ENCODE results near the gene GMPR.

DNA sequence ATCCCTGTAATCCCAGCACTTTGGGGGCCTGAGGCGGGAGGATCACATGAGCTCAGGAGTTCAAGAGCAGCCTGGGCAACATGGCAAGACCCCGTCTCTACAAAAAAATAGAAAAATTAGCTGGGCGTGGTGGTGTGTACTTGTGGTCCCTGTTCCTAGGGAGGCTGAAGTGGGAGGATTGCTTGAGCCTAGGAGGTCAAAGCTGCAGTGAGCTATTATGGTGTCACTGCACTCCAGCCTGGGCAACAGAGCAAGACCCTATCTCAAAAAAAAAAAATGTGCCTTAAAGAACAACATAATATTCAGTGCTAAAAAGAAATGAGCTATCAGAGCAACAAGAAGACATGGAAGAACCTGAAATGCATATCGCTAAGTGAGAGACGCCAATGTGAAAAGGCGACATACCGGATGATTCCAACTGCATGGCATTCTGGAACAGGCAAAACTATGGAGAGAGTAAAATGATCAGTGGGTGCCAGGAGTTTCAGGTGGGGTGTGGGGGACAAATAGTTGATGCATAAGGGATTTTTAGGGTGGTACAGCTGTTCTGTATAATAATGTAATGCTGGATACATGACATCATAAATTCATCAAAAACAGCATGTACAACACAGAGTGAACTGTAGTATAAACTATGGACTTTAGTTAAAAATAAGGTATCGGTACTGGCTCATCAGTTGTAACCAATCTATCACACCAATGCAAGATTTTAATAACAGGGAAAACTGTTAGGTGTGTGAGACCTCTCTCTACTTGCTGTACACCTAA, 80.8 kb downstream of the GMPR start:
- TF ChIP-seq, protein P1, sequence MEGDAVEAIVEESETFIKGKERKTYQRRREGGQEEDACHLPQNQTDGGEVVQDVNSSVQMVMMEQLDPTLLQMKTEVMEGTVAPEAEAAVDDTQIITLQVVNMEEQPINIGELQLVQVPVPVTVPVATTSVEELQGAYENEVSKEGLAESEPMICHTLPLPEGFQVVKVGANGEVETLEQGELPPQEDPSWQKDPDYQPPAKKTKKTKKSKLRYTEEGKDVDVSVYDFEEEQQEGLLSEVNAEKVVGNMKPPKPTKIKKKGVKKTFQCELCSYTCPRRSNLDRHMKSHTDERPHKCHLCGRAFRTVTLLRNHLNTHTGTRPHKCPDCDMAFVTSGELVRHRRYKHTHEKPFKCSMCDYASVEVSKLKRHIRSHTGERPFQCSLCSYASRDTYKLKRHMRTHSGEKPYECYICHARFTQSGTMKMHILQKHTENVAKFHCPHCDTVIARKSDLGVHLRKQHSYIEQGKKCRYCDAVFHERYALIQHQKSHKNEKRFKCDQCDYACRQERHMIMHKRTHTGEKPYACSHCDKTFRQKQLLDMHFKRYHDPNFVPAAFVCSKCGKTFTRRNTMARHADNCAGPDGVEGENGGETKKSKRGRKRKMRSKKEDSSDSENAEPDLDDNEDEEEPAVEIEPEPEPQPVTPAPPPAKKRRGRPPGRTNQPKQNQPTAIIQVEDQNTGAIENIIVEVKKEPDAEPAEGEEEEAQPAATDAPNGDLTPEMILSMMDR (IDR thresholded peaks at IDR 0.05; ENCODE audit: extremely low read depth in 1 of 2, insufficient read depth in 1 of 2, low read depth in 1 of 2, low read length in 2 of 2): no peak
- TF ChIP-seq GATA2 (IDR thresholded peaks at IDR 0.05; ENCODE audit: insufficient read depth, insufficient read length, low read depth, low read length) (no peak), POLR2AphosphoS5 (IDR thresholded peaks at IDR 0.05; ENCODE audit: insufficient read depth, low read depth, low read length) (no peak)

All from endothelial cell of umbilical vein (primary cell).